ENCODE data around the gene LDLRAD3. TPM values are rescaled to one million over a fixed set of nuclear protein-coding genes. Genes with fewer than 3 reads are reported as not detected.

Gene LDLRAD3
- total RNA-seq, 1 experiment from 2014 or later: 28.1 TPM

DNA sequence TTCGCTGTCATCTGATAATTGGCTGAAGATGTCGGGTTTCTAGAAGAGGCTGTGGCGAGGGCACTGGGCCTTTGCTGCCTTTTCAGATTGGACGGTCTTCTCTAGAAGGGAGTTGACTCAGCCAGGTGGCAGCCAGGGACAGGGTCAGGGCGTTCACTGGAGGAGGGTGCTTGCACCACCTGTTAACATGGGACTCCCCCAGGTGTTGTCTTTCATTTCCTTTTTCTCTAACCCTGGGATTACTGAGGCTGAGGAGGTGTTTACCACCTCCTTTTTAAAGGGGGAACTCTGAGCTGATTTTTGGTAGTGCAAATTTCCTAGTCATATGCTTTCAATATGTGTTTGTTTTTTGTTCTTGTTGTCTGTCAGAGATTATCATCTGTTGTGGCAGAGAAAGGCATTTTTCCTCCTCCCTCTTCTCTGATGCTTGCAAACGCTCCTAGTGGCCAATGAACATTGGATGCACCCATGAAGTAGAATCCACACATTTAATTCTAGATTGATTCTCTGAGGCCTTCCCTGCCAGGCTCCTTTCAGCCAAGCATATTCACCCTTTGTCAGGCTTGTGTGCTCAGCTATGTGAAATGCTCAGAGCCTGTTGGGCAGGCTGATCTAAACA, 54.1 kb downstream of the LDLRAD3 start:
- Histone ChIP-seq H3K9me3 (ENCODE audit: control insufficient read depth, insufficient read depth, low read depth, low read length) (no peaks in the 10 kb centered on the region), H3K4me1 (ENCODE audit: control insufficient read depth, insufficient read depth, low read length) (0 out of 2 replicates have a peak, but pooled peaks cover 2% of the 10 kb centered on the region), H3K4me3 (ENCODE audit: low read depth in 2 of 2, low read length in 2 of 2) (no peak overlapping the region), H3K27me3 (ENCODE audit: control insufficient read depth, insufficient read depth, low read length) (no peaks in the 10 kb centered on the region), H3K27ac (ENCODE audit: low read length) (no peak overlapping the region), H3K36me3 (ENCODE audit: control insufficient read depth, insufficient read depth, low read length) (no peaks in the 10 kb centered on the region)
- ChIA-PET POLR2A (no interaction called here), CTCF (no interaction called here)
- no peak for TF ChIP-seq SIN3A (IDR thresholded peaks at IDR 0.05; ENCODE audit: borderline replicate concordance, insufficient read depth, low read depth, low read length)
- TF ChIP-seq, protein P1, sequence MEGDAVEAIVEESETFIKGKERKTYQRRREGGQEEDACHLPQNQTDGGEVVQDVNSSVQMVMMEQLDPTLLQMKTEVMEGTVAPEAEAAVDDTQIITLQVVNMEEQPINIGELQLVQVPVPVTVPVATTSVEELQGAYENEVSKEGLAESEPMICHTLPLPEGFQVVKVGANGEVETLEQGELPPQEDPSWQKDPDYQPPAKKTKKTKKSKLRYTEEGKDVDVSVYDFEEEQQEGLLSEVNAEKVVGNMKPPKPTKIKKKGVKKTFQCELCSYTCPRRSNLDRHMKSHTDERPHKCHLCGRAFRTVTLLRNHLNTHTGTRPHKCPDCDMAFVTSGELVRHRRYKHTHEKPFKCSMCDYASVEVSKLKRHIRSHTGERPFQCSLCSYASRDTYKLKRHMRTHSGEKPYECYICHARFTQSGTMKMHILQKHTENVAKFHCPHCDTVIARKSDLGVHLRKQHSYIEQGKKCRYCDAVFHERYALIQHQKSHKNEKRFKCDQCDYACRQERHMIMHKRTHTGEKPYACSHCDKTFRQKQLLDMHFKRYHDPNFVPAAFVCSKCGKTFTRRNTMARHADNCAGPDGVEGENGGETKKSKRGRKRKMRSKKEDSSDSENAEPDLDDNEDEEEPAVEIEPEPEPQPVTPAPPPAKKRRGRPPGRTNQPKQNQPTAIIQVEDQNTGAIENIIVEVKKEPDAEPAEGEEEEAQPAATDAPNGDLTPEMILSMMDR (IDR thresholded peaks at IDR 0.05): no peak
- TF ChIP-seq, protein P2, sequence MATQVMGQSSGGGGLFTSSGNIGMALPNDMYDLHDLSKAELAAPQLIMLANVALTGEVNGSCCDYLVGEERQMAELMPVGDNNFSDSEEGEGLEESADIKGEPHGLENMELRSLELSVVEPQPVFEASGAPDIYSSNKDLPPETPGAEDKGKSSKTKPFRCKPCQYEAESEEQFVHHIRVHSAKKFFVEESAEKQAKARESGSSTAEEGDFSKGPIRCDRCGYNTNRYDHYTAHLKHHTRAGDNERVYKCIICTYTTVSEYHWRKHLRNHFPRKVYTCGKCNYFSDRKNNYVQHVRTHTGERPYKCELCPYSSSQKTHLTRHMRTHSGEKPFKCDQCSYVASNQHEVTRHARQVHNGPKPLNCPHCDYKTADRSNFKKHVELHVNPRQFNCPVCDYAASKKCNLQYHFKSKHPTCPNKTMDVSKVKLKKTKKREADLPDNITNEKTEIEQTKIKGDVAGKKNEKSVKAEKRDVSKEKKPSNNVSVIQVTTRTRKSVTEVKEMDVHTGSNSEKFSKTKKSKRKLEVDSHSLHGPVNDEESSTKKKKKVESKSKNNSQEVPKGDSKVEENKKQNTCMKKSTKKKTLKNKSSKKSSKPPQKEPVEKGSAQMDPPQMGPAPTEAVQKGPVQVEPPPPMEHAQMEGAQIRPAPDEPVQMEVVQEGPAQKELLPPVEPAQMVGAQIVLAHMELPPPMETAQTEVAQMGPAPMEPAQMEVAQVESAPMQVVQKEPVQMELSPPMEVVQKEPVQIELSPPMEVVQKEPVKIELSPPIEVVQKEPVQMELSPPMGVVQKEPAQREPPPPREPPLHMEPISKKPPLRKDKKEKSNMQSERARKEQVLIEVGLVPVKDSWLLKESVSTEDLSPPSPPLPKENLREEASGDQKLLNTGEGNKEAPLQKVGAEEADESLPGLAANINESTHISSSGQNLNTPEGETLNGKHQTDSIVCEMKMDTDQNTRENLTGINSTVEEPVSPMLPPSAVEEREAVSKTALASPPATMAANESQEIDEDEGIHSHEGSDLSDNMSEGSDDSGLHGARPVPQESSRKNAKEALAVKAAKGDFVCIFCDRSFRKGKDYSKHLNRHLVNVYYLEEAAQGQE (IDR thresholded peaks at IDR 0.05; ENCODE audit: insufficient read depth in 1 of 2, low read depth in 2 of 2, low read length in 1 of 2): no peak
- TF ChIP-seq POLR2AphosphoS5 (IDR thresholded peaks at IDR 0.05; ENCODE audit: low read depth, low read length): no peak
- no peak for TF ChIP-seq TCF7L2 (IDR thresholded peaks at IDR 0.05; ENCODE audit: low read depth, low read length)
- in situ Hi-C loops (cut with HindIII; ENCODE audit: low pct_unique_long_range_greater_than_20kb, low sequenced_read_pairs): no loop called here
- BruUV-seq (replicated peaks): no TSS peak
- ATAC-seq (no peak), DNase-seq (ENCODE audit: low read depth, low spot score) (no peak)
- intact Hi-C loops (cut with micrococcal nuclease; ENCODE audit: unreplicated experiment): no loop called here

DNA sequence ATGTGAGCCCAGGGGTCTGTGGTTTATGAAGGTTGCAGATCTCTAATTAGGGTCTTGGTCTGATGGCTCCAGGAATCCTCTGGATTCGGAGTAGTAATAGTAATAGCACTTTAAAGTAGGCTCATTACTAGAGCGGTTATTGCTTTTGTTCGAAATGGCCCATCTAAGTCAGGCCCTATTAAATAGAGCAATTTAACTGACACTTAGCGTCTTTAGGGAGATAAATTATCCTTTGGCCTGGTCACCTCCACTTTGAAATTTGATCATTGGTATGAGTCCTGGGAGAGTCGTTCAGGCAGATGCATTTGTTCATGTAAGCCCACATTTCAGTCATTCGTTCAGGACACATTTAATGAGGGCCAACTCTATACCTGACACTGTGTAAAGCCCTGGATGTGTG, 54.8 kb downstream of the LDLRAD3 start:
- TF ChIP-seq POLR2AphosphoS5 (IDR thresholded peaks at IDR 0.05; ENCODE audit: low read depth, low read length) (no peak), TCF7L2 (IDR thresholded peaks at IDR 0.05; ENCODE audit: low read depth, low read length) (no peak), SIN3A (IDR thresholded peaks at IDR 0.05; ENCODE audit: borderline replicate concordance, insufficient read depth, low read depth, low read length) (no peak)
- TF ChIP-seq, protein P1 (IDR thresholded peaks at IDR 0.05): no peak
- TF ChIP-seq, protein P2 (IDR thresholded peaks at IDR 0.05; ENCODE audit: insufficient read depth in 1 of 2, low read depth in 2 of 2, low read length in 1 of 2): no peak

More for the DNA sequence above, 54.8 kb downstream of the LDLRAD3 start:
- POLR2A ChIA-PET: no interaction called here
- intact Hi-C loops (cut with micrococcal nuclease; ENCODE audit: unreplicated experiment) (no loop called here), in situ Hi-C loops (cut with HindIII; ENCODE audit: low pct_unique_long_range_greater_than_20kb, low sequenced_read_pairs) (no loop called here)
- H3K36me3 ChIP-seq (ENCODE audit: control insufficient read depth, insufficient read depth, low read length): no peaks in the 10 kb centered on the region
- 0 out of 2 replicates have a peak, but pooled peaks cover 2% of the 10 kb centered on the region for H3K4me1 ChIP-seq (ENCODE audit: control insufficient read depth, insufficient read depth, low read length)
- ATAC-seq (no peak), DNase-seq (ENCODE audit: low read depth, low spot score) (no peak)
- H3K4me3 ChIP-seq (ENCODE audit: low read depth in 2 of 2, low read length in 2 of 2): no peak overlapping the region
- BruUV-seq (replicated peaks): no TSS peak
- no peaks in the 10 kb centered on the region for H3K27me3 ChIP-seq (ENCODE audit: control insufficient read depth, insufficient read depth, low read length)
- no peak overlapping the region for H3K27ac ChIP-seq (ENCODE audit: low read length)
- CTCF ChIA-PET: no interaction called here
- no peaks in the 10 kb centered on the region for H3K9me3 ChIP-seq (ENCODE audit: control insufficient read depth, insufficient read depth, low read depth, low read length)

Data from Panc1 (cell line).